LNCAP (cell line): ENCODE data around the gene RCAN2.

Source experiments
- TF ChIP-seq, protein P1 (sequence below): fragments of 450-650 bp; IDR thresholded peaks from 2 replicates; pipeline ENCODE4 v1.5.1; 2017; ENCODE audit warnings: mild to moderate bottlenecking

The RCAN2 gene

DNA sequence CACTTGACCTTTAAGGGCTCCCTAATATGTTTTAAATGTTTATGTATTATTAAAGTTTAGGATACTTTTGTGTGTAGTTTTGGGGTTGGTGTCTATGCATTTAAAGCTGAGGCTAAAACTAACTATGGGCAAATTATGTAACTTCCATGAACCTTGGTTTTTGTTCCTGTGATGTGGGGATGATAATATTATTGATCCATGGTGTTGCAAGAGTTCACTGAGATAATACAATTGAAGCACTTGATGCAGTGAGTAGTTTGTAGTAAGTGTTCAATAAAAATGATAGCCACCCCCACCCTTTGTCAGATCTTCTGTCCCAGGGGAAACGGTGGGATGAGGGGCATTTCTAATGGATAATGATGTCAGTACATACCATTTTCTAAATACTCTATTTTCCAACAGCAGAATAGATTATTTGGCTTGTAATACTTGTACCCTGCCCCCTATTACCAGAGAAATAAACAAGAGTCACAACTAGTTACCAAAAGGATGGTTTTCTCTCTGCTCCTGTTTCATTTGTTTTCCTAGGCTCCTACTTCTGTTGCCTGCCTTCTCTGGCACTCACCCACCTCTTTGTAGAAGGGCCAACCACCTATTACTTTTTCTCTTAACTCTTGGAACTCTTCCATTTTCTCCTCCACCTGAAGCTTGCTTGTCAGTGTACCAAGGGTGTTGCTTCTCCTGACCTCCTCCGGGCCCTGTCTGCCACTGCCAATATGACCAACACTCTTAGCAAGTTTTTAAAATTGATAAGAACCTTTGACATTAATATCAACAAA, 97.9 kb downstream of the RCAN2 start:
- TF ChIP-seq, protein P1, sequence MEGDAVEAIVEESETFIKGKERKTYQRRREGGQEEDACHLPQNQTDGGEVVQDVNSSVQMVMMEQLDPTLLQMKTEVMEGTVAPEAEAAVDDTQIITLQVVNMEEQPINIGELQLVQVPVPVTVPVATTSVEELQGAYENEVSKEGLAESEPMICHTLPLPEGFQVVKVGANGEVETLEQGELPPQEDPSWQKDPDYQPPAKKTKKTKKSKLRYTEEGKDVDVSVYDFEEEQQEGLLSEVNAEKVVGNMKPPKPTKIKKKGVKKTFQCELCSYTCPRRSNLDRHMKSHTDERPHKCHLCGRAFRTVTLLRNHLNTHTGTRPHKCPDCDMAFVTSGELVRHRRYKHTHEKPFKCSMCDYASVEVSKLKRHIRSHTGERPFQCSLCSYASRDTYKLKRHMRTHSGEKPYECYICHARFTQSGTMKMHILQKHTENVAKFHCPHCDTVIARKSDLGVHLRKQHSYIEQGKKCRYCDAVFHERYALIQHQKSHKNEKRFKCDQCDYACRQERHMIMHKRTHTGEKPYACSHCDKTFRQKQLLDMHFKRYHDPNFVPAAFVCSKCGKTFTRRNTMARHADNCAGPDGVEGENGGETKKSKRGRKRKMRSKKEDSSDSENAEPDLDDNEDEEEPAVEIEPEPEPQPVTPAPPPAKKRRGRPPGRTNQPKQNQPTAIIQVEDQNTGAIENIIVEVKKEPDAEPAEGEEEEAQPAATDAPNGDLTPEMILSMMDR = no peak

DNA sequence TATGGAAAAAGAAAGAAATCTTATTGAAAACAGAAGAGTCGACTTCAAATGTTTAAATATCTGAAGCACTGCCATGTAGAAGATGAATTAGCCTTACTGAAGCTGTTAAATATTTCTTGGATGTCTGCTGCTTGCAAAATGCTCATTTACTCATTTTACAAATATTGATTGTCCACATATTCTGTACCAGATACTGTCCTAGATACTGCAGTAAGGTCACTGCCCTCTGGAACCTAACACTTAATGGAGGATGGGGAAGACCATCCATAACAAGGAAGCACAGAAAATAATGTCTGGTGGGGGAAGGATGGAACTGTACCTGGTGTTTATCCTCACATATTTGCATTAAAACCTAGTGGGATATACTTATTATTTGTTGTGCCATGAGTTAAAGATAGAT, 99.0 kb downstream of the RCAN2 start:
- TF ChIP-seq, protein P1 = no peak

DNA sequence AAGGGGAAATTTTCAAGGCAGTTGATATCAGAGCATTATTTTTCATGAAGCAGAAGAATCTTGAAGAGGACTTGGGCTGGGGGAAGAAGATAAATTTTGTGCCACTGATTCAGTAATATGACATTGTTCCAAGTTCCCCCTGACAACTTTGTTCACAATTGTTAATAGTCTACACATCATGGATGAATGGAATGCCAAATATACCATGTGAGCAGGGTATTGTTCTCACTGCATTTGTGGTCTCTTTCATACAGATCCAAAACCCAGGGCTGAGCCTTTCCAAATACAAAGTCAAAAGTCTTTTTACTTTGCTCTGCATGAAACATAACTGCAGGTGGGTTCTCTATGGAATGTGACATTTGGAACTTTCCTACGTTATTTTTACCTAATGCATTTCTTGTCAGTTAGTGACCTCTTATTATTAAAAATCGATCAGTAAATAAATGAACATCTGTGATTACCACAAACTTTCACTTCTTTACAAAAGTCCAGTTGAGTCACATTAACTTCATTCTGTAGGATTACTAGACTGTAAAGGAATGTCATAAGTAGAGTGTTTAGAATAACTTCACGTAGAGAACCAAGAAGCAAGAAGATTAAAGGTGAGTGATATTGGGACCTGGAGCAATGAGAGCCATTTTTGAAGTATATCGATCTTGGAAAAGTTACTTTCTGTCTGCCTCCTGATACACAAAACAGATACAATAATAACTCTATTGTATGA, 100.9 kb downstream of the RCAN2 start:
- TF ChIP-seq, protein P1 = no peak

DNA sequence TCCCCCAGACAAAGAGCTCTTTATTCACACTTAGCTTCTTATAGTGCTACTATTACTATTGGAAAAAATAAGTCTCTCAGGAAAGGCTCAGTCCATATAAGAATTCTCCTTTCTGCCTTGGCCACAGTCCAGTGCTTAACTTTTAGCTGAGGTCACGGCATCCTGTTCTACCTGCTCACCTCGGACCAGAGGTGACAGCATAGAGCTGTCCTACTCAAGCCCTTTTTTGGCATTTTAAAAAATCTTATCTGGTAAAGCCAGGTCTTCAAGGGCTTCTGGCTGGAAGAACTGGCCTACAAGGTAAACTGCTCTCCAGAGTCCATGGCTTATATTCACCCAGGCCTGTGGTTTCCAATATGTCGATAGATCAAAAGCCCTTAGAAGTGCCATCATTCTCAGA, 109.7 kb downstream of the RCAN2 start:
- TF ChIP-seq, protein P1 = no peak

- TF ChIP-seq, protein P1 = no peak
Observed at GRCh38 chr6:46381057-46381456, 110.2 kb downstream of the RCAN2 start.

- TF ChIP-seq, protein P1 = no peak
Observed at GRCh38 chr6:46380152-46380807, 111.0 kb downstream of the RCAN2 start.

- TF ChIP-seq, protein P1 = no peak
Observed at GRCh38 chr6:46378882-46379416, 112.3 kb downstream of the RCAN2 start.
